Activated naive CD8-positive, alpha-beta T cell treated with anti-CD3 and anti-CD28 coated beads for 36 hours (primary cell): ENCODE measurements around the gene NDUFB7. TPM values are rescaled to one million over a fixed set of nuclear protein-coding genes. Genes with fewer than 3 reads are reported as not detected.
"Not testable (repeated sequence)": the region's sequence is repeated elsewhere in the genome, so short reads cannot be mapped to it uniquely, and the experiment has no call there.

Source experiments
- DNase-seq: peaks from one replicate; pipeline ENCODE4 v3.0.0; 2021
- H3K27ac Mint-ChIP-seq: one replicate; pipeline ENCODE4 v1.8.0; 2022; ENCODE audit warnings: mild to moderate bottlenecking, moderate library complexity, mixed read lengths
- H3K27me3 Mint-ChIP-seq: one replicate; pipeline ENCODE4 v1.8.0; 2022; ENCODE audit warnings: mild to moderate bottlenecking, mixed read lengths
- H3K36me3 Mint-ChIP-seq: one replicate; pipeline ENCODE4 v1.8.0; 2021; ENCODE audit warnings: mild to moderate bottlenecking, mixed read lengths
- H3K4me1 Mint-ChIP-seq: one replicate; pipeline ENCODE4 v1.8.0; 2021; ENCODE audit warnings: mixed read lengths
- H3K4me3 Mint-ChIP-seq: one replicate; pipeline ENCODE4 v1.8.0; 2022; ENCODE audit warnings: mild to moderate bottlenecking, moderate library complexity, mixed read lengths
- H3K9me3 Mint-ChIP-seq: one replicate; pipeline ENCODE4 v1.8.0; 2022; ENCODE audit warnings: mixed read lengths
- total RNA-seq, 2 experiments: library from RNA; stranded (reverse); gene quantifications; one replicate each; pipeline ENCODE4 v1.2.3, GENCODE V29; 2021

Gene NDUFB7
- total RNA-seq, 2 experiments from 2014 or later, result 128 to 129 TPM

DNA sequence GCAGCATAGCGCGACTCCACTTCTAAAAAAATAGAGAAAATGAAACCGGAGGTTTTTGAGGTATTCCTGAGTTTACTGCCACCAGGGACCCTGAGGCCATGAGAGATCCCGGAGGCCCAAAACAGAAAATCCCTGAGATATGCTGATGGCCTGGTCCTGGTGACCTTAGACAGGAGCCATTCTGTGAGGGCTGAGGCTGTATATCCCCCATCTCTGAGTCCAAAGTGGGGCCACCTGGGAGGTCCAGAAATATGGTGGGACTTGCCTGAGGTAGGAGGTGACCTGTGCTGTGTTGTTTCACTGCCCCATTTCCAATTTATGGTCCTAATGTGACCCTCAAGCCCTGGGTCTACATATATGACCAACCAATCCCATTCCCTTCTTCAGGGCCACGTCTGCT, 12.5 kb upstream of the NDUFB7 start:
- H3K4me3 Mint-ChIP-seq, result peak overlapping the region; percentile 25
- not testable (repeated sequence) for H3K27ac Mint-ChIP-seq, H3K36me3 Mint-ChIP-seq, H3K27me3 Mint-ChIP-seq, DNase-seq, H3K4me1 Mint-ChIP-seq, H3K9me3 Mint-ChIP-seq

DNA sequence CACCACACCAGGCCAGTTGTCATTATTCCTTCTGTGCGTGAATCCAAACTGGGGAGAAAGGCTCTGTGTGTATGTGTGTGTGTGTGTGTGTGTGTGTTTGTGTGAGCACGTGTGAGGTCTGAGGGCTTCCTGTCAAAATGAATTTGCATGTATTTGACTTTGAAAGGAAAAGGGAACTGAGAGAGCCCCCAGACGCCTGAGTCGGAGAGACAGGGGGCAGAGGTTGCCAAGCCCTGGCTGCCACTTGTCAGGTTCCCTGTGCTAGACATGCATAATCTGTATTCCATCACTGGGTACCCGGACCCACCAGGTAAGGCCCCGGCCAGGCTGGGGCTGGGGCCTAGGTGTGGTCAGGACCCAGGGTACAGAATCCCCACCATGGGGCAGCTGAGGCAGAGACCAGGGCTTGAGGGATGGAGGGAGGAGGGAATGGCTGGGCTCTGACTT, 11.1 kb upstream of the NDUFB7 start, which contains the start of gene CLEC17A:
Gene CLEC17A, plus strand, starts transcription at position 191 of the 447 bp plus-strand sequence. Its CDS starts 77 bp downstream, at position 268.
- Mint-ChIP-seq H3K27ac (peak within 1 kb of the TSS; percentile 65), H3K36me3 (no peaks in the 10 kb centered on the region), H3K27me3 (no peaks in the 10 kb centered on the region), H3K4me3 (peak within 1 kb of the TSS; percentile 68), H3K9me3 (no peaks in the 10 kb centered on the region), H3K4me1 (peaks cover 6% of the 10 kb centered on the region)
- DNase-seq, result no peak

DNA sequence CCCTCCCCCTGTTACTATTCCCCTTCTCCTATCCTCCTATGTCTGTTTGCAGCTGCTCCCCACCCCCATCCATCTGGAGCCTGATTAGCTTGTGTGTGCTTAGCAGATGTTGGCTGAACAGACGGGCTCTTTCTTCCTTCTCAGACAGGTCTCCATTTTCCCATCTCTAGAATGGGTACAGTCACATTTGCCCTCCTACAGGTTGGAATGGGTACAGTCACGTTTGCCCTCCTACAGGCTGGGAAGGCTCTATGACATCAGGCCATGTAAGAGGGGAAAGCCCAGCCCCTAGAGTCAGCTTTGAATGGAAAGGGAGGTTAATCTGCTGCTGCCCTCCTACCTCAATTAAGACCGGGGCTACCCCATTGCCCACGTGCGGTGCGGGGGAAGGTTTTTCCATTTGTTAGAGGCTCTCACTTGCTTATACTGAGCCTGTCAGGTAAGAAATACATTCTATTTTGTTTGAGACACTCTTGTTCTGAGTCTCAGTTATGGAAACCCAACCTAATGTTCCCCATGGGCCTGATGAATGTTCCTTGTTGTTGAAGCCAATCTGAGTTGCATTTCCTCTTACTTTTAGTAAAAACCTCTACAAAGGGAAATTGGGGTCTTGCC, 8.9 kb upstream of the NDUFB7 start:
- DNase-seq, result peak; percentile 39
- H3K9me3 Mint-ChIP-seq, result no peaks in the 10 kb centered on the region
- no peaks in the 10 kb centered on the region for H3K36me3 Mint-ChIP-seq
- H3K4me1 Mint-ChIP-seq, result peaks cover 6% of the 10 kb centered on the region
- no peak overlapping the region for H3K4me3 Mint-ChIP-seq
- H3K27me3 Mint-ChIP-seq, result no peaks in the 10 kb centered on the region
- peak overlapping the region; percentile 40 for H3K27ac Mint-ChIP-seq

- Mint-ChIP-seq H3K27ac (peak overlapping the region; percentile 23), H3K4me3 (no peak overlapping the region), H3K36me3 (no peaks in the 10 kb centered on the region), H3K4me1 (peaks cover 10% of the 10 kb centered on the region), H3K27me3 (no peaks in the 10 kb centered on the region), H3K9me3 (no peaks in the 10 kb centered on the region)
- DNase-seq, result peak; percentile 36
Observed at GRCh38 chr19:14577885-14578427, 6.1 kb upstream of the NDUFB7 start.

GRCh38 chr19:14577264-14577663, 5.4 kb upstream of the NDUFB7 start:
- Mint-ChIP-seq H3K36me3 (no peaks in the 10 kb centered on the region), H3K27ac (peak overlapping the region; percentile 36), H3K27me3 (no peaks in the 10 kb centered on the region), H3K4me3 (no peak overlapping the region), H3K9me3 (no peaks in the 10 kb centered on the region), H3K4me1 (peaks cover 8% of the 10 kb centered on the region)
- no peak for DNase-seq

- DNase-seq, result no peak
Observed at GRCh38 chr19:14576363-14576762, 4.5 kb upstream of the NDUFB7 start.

GRCh38 chr19:14575428-14575980, 3.6 kb upstream of the NDUFB7 start:
- H3K4me1 Mint-ChIP-seq, result peaks cover 16% of the 10 kb centered on the region
- H3K9me3 Mint-ChIP-seq, result no peaks in the 10 kb centered on the region
- H3K4me3 Mint-ChIP-seq, result no peak overlapping the region
- no peak for DNase-seq
- peaks cover 2% of the 10 kb centered on the region for H3K36me3 Mint-ChIP-seq
- no peaks in the 10 kb centered on the region for H3K27me3 Mint-ChIP-seq
- H3K27ac Mint-ChIP-seq, result no peak overlapping the region

More at GRCh38 chr19:14576363-14576762, 4.5 kb upstream of the NDUFB7 start:
- Mint-ChIP-seq H3K36me3 (peaks cover 2% of the 10 kb centered on the region), H3K4me1 (peaks cover 12% of the 10 kb centered on the region), H3K27ac (no peak overlapping the region), H3K4me3 (no peak overlapping the region), H3K27me3 (no peaks in the 10 kb centered on the region), H3K9me3 (no peaks in the 10 kb centered on the region)

- Mint-ChIP-seq H3K4me3 (peak overlapping the region; percentile 98), H3K4me1 (peaks cover 26% of the 10 kb centered on the region)
Observed at GRCh38 chr19:14570864-14571527, 870 bp downstream of the NDUFB7 start.

DNA sequence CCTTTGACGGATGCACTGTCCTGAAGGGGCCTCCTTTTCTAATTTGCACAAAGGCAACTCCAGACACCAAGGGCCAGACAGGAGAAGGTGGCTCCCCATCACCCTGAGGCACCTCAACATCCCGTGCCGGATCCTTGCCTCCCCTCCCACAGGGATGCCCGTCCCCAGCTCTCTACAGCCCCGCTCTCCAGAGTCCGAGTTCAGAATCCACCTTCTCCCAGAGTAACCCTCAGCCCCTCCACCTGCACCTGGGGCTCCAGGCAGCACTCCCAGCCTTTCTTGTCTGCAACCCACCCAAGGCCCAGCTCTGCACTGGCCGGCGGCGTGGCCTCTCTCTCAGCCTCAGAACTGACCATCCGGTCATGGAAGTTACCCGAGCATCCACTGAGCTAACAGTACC, 4.8 kb downstream of the NDUFB7 start:
- Mint-ChIP-seq H3K36me3 (peaks cover 14% of the 10 kb centered on the region), H3K4me1 (peaks cover 23% of the 10 kb centered on the region), H3K27me3 (no peaks in the 10 kb centered on the region), H3K27ac (peak overlapping the region; percentile 6), H3K9me3 (no peaks in the 10 kb centered on the region), H3K4me3 (no peak overlapping the region)
- no peak for DNase-seq

More at GRCh38 chr19:14570864-14571527, 870 bp downstream of the NDUFB7 start:
- Mint-ChIP-seq H3K27me3 (no peaks in the 10 kb centered on the region), H3K36me3 (peaks cover 9% of the 10 kb centered on the region), H3K9me3 (no peaks in the 10 kb centered on the region), H3K27ac (peak overlapping the region; percentile 91)
- DNase-seq, result no peak

DNA sequence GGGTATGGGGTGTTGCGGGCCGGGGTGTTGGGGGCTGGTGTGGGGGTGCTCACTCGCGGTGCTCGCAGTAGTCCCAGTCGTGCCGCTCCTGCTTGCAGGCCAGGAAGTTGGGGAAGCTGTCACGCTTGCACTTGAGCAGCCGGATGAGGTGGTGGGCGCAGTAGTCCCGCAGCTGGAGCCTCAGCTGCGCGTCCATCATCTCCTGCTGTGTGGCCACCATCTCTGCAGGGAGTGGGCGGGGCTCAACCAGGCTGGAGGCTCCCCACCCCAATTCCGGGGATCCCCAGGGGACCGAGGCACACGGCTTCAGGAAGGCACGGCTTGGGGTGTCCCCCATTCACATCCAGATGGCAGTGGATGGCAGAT, 5.2 kb downstream of the NDUFB7 start:
- no peak for DNase-seq
- Mint-ChIP-seq H3K4me1 (peaks cover 22% of the 10 kb centered on the region), H3K27ac (no peak overlapping the region), H3K9me3 (no peaks in the 10 kb centered on the region), H3K4me3 (no peak overlapping the region), H3K36me3 (peaks cover 14% of the 10 kb centered on the region), H3K27me3 (no peaks in the 10 kb centered on the region)

- DNase-seq, result no peak
- H3K9me3 Mint-ChIP-seq, result no peaks in the 10 kb centered on the region
- peaks cover 12% of the 10 kb centered on the region for H3K36me3 Mint-ChIP-seq
- peaks cover 21% of the 10 kb centered on the region for H3K4me1 Mint-ChIP-seq
- no peaks in the 10 kb centered on the region for H3K27me3 Mint-ChIP-seq
- no peak overlapping the region for H3K4me3 Mint-ChIP-seq
- H3K27ac Mint-ChIP-seq, result no peak overlapping the region
Observed at GRCh38 chr19:14565765-14566711, 5.8 kb downstream of the NDUFB7 start.

DNA sequence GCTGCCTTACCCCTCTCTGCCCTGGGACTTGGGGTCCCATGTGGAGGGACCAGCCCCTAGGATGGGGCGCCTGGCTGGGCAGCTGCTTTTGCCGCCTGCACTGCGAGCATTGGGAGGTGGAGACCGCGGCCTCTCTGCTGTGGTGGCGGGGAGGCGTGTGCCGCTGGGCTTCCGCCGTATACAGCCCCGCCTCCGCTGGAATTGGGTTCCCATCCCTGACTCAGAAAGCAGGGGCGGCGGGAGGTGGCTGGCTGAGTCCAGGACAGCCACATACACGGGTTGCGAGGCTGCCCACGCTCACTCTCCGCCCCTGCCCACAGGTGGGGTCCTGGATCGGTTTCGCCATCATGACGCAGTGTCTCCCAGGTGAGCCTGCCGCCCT, 6.6 kb downstream of the NDUFB7 start:
- Mint-ChIP-seq H3K36me3 (peaks cover 12% of the 10 kb centered on the region), H3K27me3 (no peaks in the 10 kb centered on the region), H3K4me1 (peaks cover 18% of the 10 kb centered on the region), H3K9me3 (no peaks in the 10 kb centered on the region), H3K27ac (no peak overlapping the region), H3K4me3 (no peak overlapping the region)
- no peak for DNase-seq

DNA sequence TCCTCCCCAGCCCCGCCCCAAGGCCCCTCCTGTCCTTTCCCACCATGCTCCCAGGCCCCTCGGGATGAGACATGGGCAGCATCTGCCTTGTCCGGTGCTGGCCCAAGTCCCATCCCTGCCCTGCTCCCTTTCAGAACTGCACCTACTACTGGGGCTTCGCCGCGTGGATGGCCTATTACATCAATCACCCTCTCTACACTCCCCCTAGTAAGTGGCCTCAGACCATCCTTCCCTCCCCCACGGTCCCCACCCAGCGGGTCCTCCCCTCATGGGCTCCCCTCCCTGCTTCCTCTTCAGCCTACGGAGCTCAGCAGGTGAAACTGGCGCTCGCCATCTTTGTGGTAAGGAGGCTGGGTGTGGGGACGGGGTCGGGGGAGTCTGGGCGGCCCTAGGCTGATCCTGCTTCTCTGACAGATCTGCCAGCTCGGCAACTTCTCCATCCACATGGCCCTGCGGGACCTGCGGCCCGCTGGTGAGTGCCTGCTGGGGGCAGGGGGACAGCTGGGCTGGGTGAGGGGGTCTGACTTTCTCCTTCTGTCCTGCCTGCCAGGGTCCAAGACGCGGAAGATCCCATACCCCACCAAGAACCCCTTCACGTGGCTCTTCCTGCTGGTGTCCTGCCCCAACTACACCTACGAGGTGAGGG, 7.1 kb downstream of the NDUFB7 start:
- not testable (repeated sequence) for H3K4me3 Mint-ChIP-seq, H3K27ac Mint-ChIP-seq, H3K27me3 Mint-ChIP-seq, H3K9me3 Mint-ChIP-seq, DNase-seq
- peaks cover 12% of the 10 kb centered on the region for H3K36me3 Mint-ChIP-seq
- peaks cover 19% of the 10 kb centered on the region for H3K4me1 Mint-ChIP-seq

DNA sequence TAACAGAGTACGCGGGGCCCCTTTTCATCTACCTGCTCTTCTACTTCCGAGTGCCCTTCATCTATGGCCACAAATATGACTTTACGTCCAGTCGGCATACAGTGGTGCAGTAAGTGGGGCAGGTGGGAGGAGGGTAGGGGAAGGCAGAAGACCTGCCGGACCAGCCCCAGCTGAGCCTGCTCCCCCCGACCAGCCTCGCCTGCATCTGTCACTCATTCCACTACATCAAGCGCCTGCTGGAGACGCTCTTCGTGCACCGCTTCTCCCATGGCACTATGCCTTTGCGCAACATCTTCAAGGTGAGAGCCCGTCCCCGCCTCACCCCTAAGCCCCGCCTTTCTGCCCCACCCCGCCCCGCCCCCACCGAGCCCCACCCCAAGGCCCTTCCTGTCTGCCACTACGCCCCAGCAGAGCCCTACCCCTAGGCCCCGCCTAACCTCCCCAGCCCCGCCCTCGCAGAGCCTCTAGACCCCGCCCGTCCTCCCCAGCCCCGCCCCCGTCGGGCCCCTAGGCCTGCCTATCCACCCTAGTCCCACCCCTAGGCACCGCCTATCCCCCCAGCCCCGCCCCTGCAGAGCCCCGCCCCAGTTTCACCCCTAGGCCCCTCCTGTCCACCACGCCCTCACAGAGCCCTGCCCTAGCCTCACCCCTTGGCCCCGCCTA, 7.7 kb downstream of the NDUFB7 start:
- no peak overlapping the region for H3K27ac Mint-ChIP-seq
- H3K36me3 Mint-ChIP-seq, result peaks cover 12% of the 10 kb centered on the region
- H3K27me3 Mint-ChIP-seq, result no peaks in the 10 kb centered on the region
- H3K4me1 Mint-ChIP-seq, result peaks cover 18% of the 10 kb centered on the region
- H3K9me3 Mint-ChIP-seq, result no peaks in the 10 kb centered on the region
- H3K4me3 Mint-ChIP-seq, result no peak overlapping the region
- peak; percentile 70 for DNase-seq
